Measurements from ENCODE around the gene FHL2. TPM values are rescaled to one million over a fixed set of nuclear protein-coding genes. Genes with fewer than 3 reads are reported as not detected.

FHL2 gene
- total RNA-seq, 4 donors from 2014 or later: 36.7 to 81.2 (median 44.0) TPM

DNA sequence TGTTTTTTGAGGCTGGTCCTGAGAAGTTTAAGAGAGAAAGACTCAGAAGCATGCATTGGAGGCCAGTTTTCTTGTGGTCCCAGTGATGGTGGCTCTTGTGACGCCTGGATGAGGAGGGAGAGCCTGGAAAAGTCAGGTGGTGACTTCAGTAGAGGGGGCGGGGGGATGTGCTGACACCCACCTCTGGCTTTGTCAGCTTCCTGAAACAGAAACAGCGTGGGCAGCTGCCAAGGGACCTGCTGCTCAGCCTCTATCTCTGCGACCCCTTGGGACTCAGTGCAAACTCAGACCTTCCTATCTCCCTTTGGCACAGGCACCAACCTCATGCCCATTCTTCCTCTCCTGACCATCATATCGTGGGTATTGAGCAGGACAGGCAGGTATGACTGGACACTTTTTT lies 75.7 kb downstream of the FHL2 start:
- Histone ChIP-seq H3K36me3 (no peaks in the 10 kb centered on the region), H3K4me3 (replicated peaks in 1 of 3) (no peak overlapping the region), H3K27me3 (no peaks in the 10 kb centered on the region), H3K27ac (no peak overlapping the region), H3K9me3 (no peaks in the 10 kb centered on the region), H3K4me1 (peaks cover 4 to 23% of the 10 kb centered on the region in 2 donors)
- no peak for DNase-seq
- intact Hi-C loops (cut with DNase I): no loop called here
- WGBS, 2 donors: 82% methylated on average over 5 of the region's 5 CpGs
- TF ChIP-seq, protein P1, sequence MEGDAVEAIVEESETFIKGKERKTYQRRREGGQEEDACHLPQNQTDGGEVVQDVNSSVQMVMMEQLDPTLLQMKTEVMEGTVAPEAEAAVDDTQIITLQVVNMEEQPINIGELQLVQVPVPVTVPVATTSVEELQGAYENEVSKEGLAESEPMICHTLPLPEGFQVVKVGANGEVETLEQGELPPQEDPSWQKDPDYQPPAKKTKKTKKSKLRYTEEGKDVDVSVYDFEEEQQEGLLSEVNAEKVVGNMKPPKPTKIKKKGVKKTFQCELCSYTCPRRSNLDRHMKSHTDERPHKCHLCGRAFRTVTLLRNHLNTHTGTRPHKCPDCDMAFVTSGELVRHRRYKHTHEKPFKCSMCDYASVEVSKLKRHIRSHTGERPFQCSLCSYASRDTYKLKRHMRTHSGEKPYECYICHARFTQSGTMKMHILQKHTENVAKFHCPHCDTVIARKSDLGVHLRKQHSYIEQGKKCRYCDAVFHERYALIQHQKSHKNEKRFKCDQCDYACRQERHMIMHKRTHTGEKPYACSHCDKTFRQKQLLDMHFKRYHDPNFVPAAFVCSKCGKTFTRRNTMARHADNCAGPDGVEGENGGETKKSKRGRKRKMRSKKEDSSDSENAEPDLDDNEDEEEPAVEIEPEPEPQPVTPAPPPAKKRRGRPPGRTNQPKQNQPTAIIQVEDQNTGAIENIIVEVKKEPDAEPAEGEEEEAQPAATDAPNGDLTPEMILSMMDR (IDR thresholded peaks at IDR 0.05): no peak
- TF ChIP-seq POLR2A (IDR thresholded peaks at IDR 0.05): no peak

DNA sequence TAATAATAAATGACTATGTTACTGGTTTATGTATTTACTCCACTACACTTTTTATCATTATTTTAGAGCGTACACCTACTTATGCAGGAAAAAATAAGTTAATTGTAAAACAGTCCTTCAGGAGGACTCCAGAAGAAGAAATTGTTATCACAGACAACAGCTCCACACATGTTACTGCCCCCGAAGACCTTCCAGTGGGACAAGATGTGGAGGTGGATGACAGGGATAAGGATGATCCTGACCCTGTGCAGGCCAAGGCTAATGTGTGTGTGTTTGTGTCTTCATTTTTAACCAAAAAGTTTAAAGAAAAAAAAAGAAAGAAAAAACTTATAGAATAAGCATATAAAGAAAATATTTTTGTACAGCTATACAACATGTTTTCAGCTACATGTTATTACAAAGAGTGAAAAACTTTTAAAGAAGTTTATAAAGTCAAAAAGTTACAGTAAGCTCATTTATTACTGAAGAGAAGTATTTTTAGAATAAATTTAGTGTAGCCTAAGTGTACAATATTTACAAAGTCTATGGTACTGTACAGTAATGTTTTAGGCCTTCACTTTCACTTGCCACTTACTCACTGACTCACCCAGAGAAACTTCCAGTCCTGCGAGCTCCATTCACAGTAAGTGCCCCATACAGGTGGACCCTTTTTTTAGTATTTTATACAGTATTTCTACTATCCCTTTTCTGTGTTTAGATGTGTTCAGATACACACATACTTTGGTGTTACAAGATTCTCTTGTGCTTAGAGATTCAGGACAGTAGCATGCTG lies 76.8 kb downstream of the FHL2 start:
- H3K27me3 ChIP-seq: no peaks in the 10 kb centered on the region
- no peak overlapping the region for H3K4me3 ChIP-seq (replicated peaks in 1 of 3)

DNA sequence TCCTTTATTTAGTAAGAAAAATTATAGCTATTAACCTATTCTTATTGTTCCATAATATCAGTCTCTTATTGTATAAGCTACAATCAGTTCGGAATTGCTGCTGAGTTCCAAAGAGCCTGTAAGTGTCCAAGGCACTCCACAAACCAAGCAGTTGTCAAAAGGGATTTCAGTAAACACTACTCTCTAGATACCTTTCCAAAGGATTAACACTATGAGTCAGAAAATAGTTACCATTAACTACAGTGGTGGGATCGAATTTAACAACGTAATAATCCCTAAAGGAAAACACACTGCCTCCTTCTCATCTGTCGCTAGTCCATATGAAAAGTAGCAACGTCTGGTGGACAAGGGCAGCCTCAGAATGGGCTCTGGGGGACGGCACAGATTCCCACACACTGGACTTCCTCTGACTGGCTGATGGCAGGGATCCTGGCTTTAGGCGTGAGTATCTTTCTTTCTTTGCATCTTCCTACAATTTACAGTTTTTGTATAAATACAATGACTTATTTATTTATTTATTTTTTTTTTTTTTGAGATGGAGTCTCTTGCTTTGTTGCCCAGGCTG lies 78.1 kb downstream of the FHL2 start:
- H3K4me1 ChIP-seq: peaks cover 0 to 14% of the 10 kb centered on the region in 2 donors
- no peaks in the 10 kb centered on the region for H3K27me3 ChIP-seq
- no peak for TF ChIP-seq POLR2A (IDR thresholded peaks at IDR 0.05)
- TF ChIP-seq, protein P1 (IDR thresholded peaks at IDR 0.05): no peak
- intact Hi-C loops (cut with DNase I): no loop called here
- no peak for DNase-seq
- peak overlapping the region in 1 of 3 donors; percentile 18 for H3K27ac ChIP-seq
- H3K4me3 ChIP-seq (replicated peaks in 1 of 3): no peak overlapping the region
- H3K36me3 ChIP-seq: no peaks in the 10 kb centered on the region
- H3K9me3 ChIP-seq: no peaks in the 10 kb centered on the region
- WGBS, 2 donors: 57 to 63% methylated on average over 7 of the region's 7 CpGs

More for the DNA sequence above, 76.8 kb downstream of the FHL2 start:
- TF ChIP-seq, protein P1 (IDR thresholded peaks at IDR 0.05): no peak
- no peak for TF ChIP-seq POLR2A (IDR thresholded peaks at IDR 0.05)
- Histone ChIP-seq H3K27ac (no peak overlapping the region), H3K36me3 (no peaks in the 10 kb centered on the region), H3K9me3 (no peaks in the 10 kb centered on the region), H3K4me1 (peaks cover under 1 to 14% of the 10 kb centered on the region in 2 donors)
- intact Hi-C loops (cut with DNase I): no loop called here
- no peak for DNase-seq
- 91 to 96% methylated on average over 3 of the region's 3 CpGs for WGBS, 2 donors

DNA sequence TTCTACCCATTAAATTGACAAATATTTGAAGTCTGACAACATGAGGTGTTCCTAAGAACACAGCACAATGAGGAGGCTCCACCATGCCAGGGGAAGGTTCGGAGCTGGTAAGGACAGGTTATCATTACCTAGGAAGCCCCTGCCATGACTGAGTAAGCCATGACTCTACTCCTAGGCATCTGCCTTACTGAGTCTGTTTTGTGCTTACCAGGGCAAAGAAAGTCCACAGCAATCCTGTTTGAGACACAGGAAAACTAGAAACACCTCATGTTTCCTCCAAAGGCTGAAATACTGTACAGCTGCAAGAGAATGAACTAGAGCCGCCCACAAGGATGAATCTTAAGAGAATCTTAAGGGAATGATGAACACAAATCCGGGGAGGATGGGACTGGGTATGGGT lies 80.9 kb downstream of the FHL2 start:
- Histone ChIP-seq H3K36me3 (no peaks in the 10 kb centered on the region), H3K4me1 (peaks cover 0 to 14% of the 10 kb centered on the region in 2 donors), H3K9me3 (no peaks in the 10 kb centered on the region), H3K27me3 (no peaks in the 10 kb centered on the region), H3K4me3 (replicated peaks in 1 of 3) (no peak overlapping the region), H3K27ac (no peak overlapping the region)
- 93 to 95% methylated on average over 3 of the region's 3 CpGs for WGBS, 2 donors
- DNase-seq: no peak
- intact Hi-C loops (cut with DNase I): no loop called here
- TF ChIP-seq POLR2A (IDR thresholded peaks at IDR 0.05): no peak
- TF ChIP-seq, protein P1 (IDR thresholded peaks at IDR 0.05): no peak

DNA sequence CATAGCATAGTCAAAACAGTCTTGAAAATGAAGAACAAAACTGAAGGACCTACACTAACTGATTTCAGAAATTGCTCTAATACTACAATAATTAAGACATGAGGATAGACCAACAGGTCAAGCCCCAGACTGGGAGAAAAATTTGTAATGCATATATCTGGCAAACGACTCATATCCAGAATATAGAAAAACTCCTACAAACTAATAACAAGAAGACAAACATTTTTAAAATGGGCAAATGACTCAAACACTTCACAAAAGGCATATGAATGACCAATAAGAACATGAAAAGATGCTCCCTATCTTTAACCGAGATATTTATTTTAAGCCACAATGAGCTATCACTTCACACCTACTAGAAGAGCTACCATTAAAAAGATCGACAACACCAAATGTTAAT lies 83.5 kb downstream of the FHL2 start:
- DNase-seq: no peak
- Histone ChIP-seq H3K4me3 (replicated peaks in 1 of 3) (no peak overlapping the region), H3K27ac (no peak overlapping the region), H3K4me1 (peaks cover 0 to 5% of the 10 kb centered on the region in 2 donors), H3K36me3 (no peaks in the 10 kb centered on the region), H3K27me3 (no peaks in the 10 kb centered on the region), H3K9me3 (no peaks in the 10 kb centered on the region)
- 85 to 93% methylated on average over 3 of the region's 3 CpGs for WGBS, 2 donors
- intact Hi-C loops (cut with DNase I): no loop called here
- TF ChIP-seq, protein P1 (IDR thresholded peaks at IDR 0.05): no peak
- no peak for TF ChIP-seq POLR2A (IDR thresholded peaks at IDR 0.05)

All from thyroid gland (tissue), 4 donors.